LHCN-M2 (cell line): Measurements from ENCODE around the gene KRT79. TPM values are rescaled to one million over a fixed set of nuclear protein-coding genes. Genes with fewer than 3 reads are reported as not detected.

Experiments
- DNase-seq: peaks from one replicate; pipeline ENCODE4 v3.0.0-alpha.2; 2012; ENCODE audit warnings: low read depth
- total RNA-seq: library from RNA; depleted of rRNA; stranded (reverse); fragments of >200 nt; gene quantifications from 2 replicates; pipeline ENCODE4 v1.2.3, GENCODE V29; 2014; rRNA removed

KRT79 gene
- total RNA-seq, 1 experiment from 2014 or later, result not detected

GRCh38 chr12:52772188-52772587 is 61.9 kb downstream of the KRT79 start:
- no peak for DNase-seq

- no peak for DNase-seq
These were observed 62.6 kb downstream of the KRT79 start for GRCh38 chr12:52771505-52771904.

Other genes with a start within 250 kb of the KRT79 start
- not detected in 2 replicates for gene KRT72, start 232.8 kb downstream of the KRT79 start, total RNA-seq
- gene KRT73, start 215.8 kb downstream of the KRT79 start, total RNA-seq, result not detected in 2 replicates
- gene KRT2, start 182.1 kb downstream of the KRT79 start, total RNA-seq, result not detected in 2 replicates
- not detected in 2 replicates for gene KRT1, start 153.9 kb downstream of the KRT79 start, total RNA-seq
- gene KRT77, start 130.8 kb downstream of the KRT79 start, total RNA-seq, result not detected in 2 replicates
- not detected in 2 replicates for gene KRT76, start 57.0 kb downstream of the KRT79 start, total RNA-seq
- gene KRT3, start 38.2 kb downstream of the KRT79 start, total RNA-seq, result not detected in 2 replicates
- gene KRT4, start 20.2 kb downstream of the KRT79 start, total RNA-seq, result not detected in 2 replicates
- gene KRT78, start 14.7 kb upstream of the KRT79 start, total RNA-seq, result not detected in 2 replicates
- 0.83 TPM in 1 of 2 replicates, not detected in the other for gene KRT8, start 70.8 kb upstream of the KRT79 start, total RNA-seq
- 0.52 and 0.77 TPM in 2 replicates for gene KRT18, start 114.8 kb upstream of the KRT79 start, total RNA-seq
- gene EIF4B, start 172.1 kb upstream of the KRT79 start, total RNA-seq, result 468 and 479 TPM in 2 replicates
- 79.6 and 95.7 TPM in 2 replicates for gene TNS2, start 215.8 kb upstream of the KRT79 start, total RNA-seq
- 20.0 and 21.9 TPM in 2 replicates for gene SPRYD3, start 245.1 kb upstream of the KRT79 start, total RNA-seq